NCI-H524 (cell line): ENCODE results near the gene ITGBL1.

Experiments used
- DNase-seq, 2 experiments: peaks; one replicate each; lab custom pipeline; 2025; lab: John Stamatoyannopoulos, UW

ITGBL1 gene

GRCh38 chr13:101452519-101453485 is at the start of gene ITGBL1:
ITGBL1 (plus strand) TSS chr13:101452675; CDS start chr13:101452834, 159 bp downstream.
- peak; percentile 18 to 57 for DNase-seq

GRCh38 chr13:101406791-101407190 is 45.7 kb upstream of the ITGBL1 start:
- DNase-seq, result no peak

GRCh38 chr13:101408154-101408553 is 44.3 kb upstream of the ITGBL1 start:
- no peak for DNase-seq

GRCh38 chr13:101408992-101409656 is 43.4 kb upstream of the ITGBL1 start:
- no peak for DNase-seq

- DNase-seq, result no peak
Observed at GRCh38 chr13:101412076-101412475, 40.4 kb upstream of the ITGBL1 start.

GRCh38 chr13:101415358-101416174 is 36.9 kb upstream of the ITGBL1 start:
- DNase-seq, result peak; percentile 23 to 25

GRCh38 chr13:101416181-101417042 is 36.1 kb upstream of the ITGBL1 start, which contains the start of gene NALCN:
NALCN (minus strand) TSS chr13:101416508; CDS start chr13:101399126, 17,382 bp downstream.
- DNase-seq, result peak; percentile 31 to 46

GRCh38 chr13:101417043-101417406 is 35.5 kb upstream of the ITGBL1 start:
- peak; percentile 33 to 70 for DNase-seq

GRCh38 chr13:101417501-101417900 is 35.0 kb upstream of the ITGBL1 start:
- DNase-seq, result no peak

- DNase-seq, result peak; percentile 8 to 48
Observed at GRCh38 chr13:101423872-101424271, 28.6 kb upstream of the ITGBL1 start.

GRCh38 chr13:101424381-101425155 is 27.9 kb upstream of the ITGBL1 start:
- no peak for DNase-seq

- DNase-seq, result no peak
Observed at GRCh38 chr13:101425156-101425471, 27.4 kb upstream of the ITGBL1 start.

- DNase-seq, result no peak
Observed at GRCh38 chr13:101425623-101426022, 26.9 kb upstream of the ITGBL1 start.

- DNase-seq, result no peak
Observed at GRCh38 chr13:101429733-101430132, 22.7 kb upstream of the ITGBL1 start.

- no peak for DNase-seq
Observed at GRCh38 chr13:101433895-101434294, 18.6 kb upstream of the ITGBL1 start.

GRCh38 chr13:101434486-101434885 is 18.0 kb upstream of the ITGBL1 start:
- no peak for DNase-seq

GRCh38 chr13:101447852-101448251 is 4.6 kb upstream of the ITGBL1 start:
- no peak for DNase-seq

- no peak for DNase-seq
Observed at GRCh38 chr13:101449790-101450748, 2.4 kb upstream of the ITGBL1 start.

GRCh38 chr13:101450749-101451130 is 1.7 kb upstream of the ITGBL1 start:
- DNase-seq, result no peak
